Neuronal stem cell (in vitro differentiated cells): ENCODE data around the gene NECAB3.

Experiments
- DNase-seq: peaks from one replicate; pipeline ENCODE4 v3.0.0-alpha.2; 2013; ENCODE audit warnings: low spot score
- H2AFZ ChIP-seq: one replicate; pipeline ENCODE4 v1.6.1; 2013; ENCODE audit warnings: mild to moderate bottlenecking, low read length, inconsistent platforms
- H2AK5ac ChIP-seq: 2 replicates; pipeline ENCODE4 v1.6.1; 2013; ENCODE audit warnings: low read depth, mild to moderate bottlenecking, inconsistent platforms, low read length, moderate library complexity, mixed read lengths
- H2BK120ac ChIP-seq: 2 replicates; pipeline ENCODE4 v1.6.1; 2013; ENCODE audit warnings: low read depth, mild to moderate bottlenecking, inconsistent platforms, low read length, moderate library complexity, mixed read lengths
- H2BK12ac ChIP-seq: one replicate; pipeline ENCODE4 v1.6.1; 2013; ENCODE audit warnings: low read length, inconsistent platforms
- H2BK15ac ChIP-seq: 2 replicates; pipeline ENCODE4 v1.6.1; 2013; ENCODE audit warnings: mild to moderate bottlenecking, low read length, inconsistent platforms, mixed read lengths
- H2BK5ac ChIP-seq: one replicate; pipeline ENCODE4 v1.6.1; 2013; ENCODE audit warnings: inconsistent platforms, mild to moderate bottlenecking, low read length, moderate library complexity
- H3K14ac ChIP-seq: one replicate; pipeline ENCODE4 v1.6.1; 2013; ENCODE audit warnings: low read length, inconsistent platforms
- H3K18ac ChIP-seq: 2 replicates; pipeline ENCODE4 v1.6.1; 2013; ENCODE audit warnings: low read length, inconsistent platforms
- H3K23ac ChIP-seq: 2 replicates; pipeline ENCODE4 v1.6.1; 2013; ENCODE audit warnings: low read depth, mild to moderate bottlenecking, mixed read lengths, low read length, inconsistent platforms; ENCODE audit not compliant: poor library complexity
- H3K27ac ChIP-seq: replicated peaks from 3 replicates; pipeline ENCODE4 v1.5.1; 2013; ENCODE audit warnings: low read length, inconsistent platforms
- H3K27me3 ChIP-seq, 3 experiments: 2 replicates each; pipeline ENCODE4 v1.6.1; 2013; ENCODE audit warnings: low read length in 3 of 3, mild to moderate bottlenecking in 2 of 3, inconsistent platforms in 1 of 3, low read depth in 1 of 3, mixed read lengths in 1 of 3, moderate library complexity in 1 of 3; ENCODE audit not compliant: control insufficient read depth in 3 of 3, insufficient read depth in 3 of 3
- H3K36me3 ChIP-seq, 2 donors: replicated peaks in 1 of 2; 2 replicates each; pipeline ENCODE4 v1.6.1; 2013; ENCODE audit warnings: low read length in 2 of 2; ENCODE audit not compliant: control insufficient read depth in 2 of 2, insufficient read depth in 2 of 2
- H3K4ac ChIP-seq: 2 replicates; pipeline ENCODE4 v1.6.1; 2013; ENCODE audit warnings: inconsistent platforms, mild to moderate bottlenecking, low read length, moderate library complexity
- H3K4me1 ChIP-seq, 2 donors: 1 replicate in 1 of 2; 2 replicates in 1 of 2; pipeline ENCODE4 v1.6.1; 2013; ENCODE audit warnings: low read length in 2 of 2, low read depth in 1 of 2; ENCODE audit not compliant: control insufficient read depth in 2 of 2, insufficient read depth in 1 of 2
- H3K4me2 ChIP-seq: one replicate; pipeline ENCODE4 v1.6.1; 2013; ENCODE audit warnings: mild to moderate bottlenecking, low read length, inconsistent platforms; ENCODE audit not compliant: insufficient read depth, poor library complexity, severe bottlenecking
- H3K4me3 ChIP-seq, 2 donors: 2 replicates each; pipeline ENCODE4 v1.5.1; 2013; ENCODE audit warnings: low read length in 2 of 2, mild to moderate bottlenecking in 2 of 2, inconsistent platforms in 1 of 2, moderate library complexity in 1 of 2
- H3K79me1 ChIP-seq: one replicate; pipeline ENCODE4 v1.6.1; 2013; ENCODE audit warnings: low read depth, mild to moderate bottlenecking, inconsistent platforms, low read length, moderate library complexity
- H3K9ac ChIP-seq: one replicate; pipeline ENCODE4 v1.6.1; 2013; ENCODE audit warnings: mild to moderate bottlenecking, low read depth, low read length, inconsistent platforms; ENCODE audit not compliant: poor library complexity
- H3K9me3 ChIP-seq, 2 donors: replicated peaks in 1 of 2; 2 replicates each; pipeline versions ENCODE3 to v1.6.1; 2013; ENCODE audit warnings: low read length in 2 of 2, mild to moderate bottlenecking in 2 of 2, inconsistent platforms in 1 of 2, low read depth in 1 of 2, mixed read lengths in 1 of 2, moderate library complexity in 1 of 2; ENCODE audit not compliant: control insufficient read depth in 2 of 2, insufficient read depth in 1 of 2
- H4K8ac ChIP-seq: one replicate; pipeline ENCODE4 v1.6.1; 2013; ENCODE audit warnings: low read depth, mild to moderate bottlenecking, inconsistent platforms, low read length, moderate library complexity
- H4K91ac ChIP-seq: one replicate; pipeline ENCODE4 v1.6.1; 2013; ENCODE audit warnings: low read length, low read depth, mild to moderate bottlenecking, inconsistent platforms; ENCODE audit not compliant: poor library complexity
- WGBS, 2 donors: extraction: QIAGEN DNeasy Blood & Tissue Kit; methylation state at CpG; one replicate each; pipeline ENCODE4 v1.1.7; 2013; ENCODE audit warnings: missing lambda C conversion rate in 2 of 2, mixed read lengths in 1 of 2; ENCODE audit not compliant: insufficient read length in 2 of 2, insufficient replicate concordance in 1 of 2; ENCODE audit errors: extremely low coverage in 2 of 2; 5-methylcytosine and 5-hydroxymethylcytosine counted together

The NECAB3 gene

DNA sequence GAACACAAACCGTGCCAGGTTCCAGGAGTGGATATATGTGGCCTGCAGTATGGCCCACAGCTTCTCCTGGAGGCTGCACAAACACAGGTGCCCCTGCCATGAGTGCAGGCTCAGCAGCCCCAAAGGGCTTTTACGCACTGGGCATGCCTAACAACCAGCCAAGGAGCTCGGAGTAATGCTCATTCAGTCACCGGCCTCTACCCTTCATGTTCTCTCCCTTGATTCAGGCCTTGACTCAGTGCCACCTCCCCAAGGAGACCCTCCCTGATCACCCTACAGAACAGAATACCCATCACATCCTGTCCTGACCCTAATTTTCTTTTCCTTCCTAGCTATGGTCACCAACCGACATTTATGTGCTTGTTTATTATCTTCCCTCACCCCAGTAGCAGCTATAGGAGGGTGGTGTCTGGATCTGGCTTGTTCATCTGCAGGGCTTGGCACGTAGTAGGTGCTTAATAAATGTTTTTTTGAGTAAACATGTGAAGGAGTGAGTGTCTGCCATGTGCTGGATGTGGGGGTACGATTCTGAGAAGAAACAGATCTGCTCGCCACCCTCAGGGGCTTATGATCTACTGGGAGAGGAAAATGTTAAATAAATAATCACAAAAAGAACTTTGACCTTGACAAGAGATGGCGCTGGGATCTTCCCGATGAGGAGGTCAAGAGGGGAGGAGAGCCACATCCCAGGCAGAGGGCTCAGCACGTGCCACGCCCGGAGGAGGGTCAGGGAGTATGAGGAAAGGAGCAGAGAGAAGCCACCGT, 36.6 kb upstream of the NECAB3 start:
- no CpG with 5 or more reads among the region's 14 CpGs for WGBS, 2 donors
- Histone ChIP-seq H3K9ac (no peak overlapping the region), H3K9me3 (no peaks in the 10 kb centered on the region), H2AFZ (no peak overlapping the region), H4K8ac (no peak overlapping the region), H3K4ac (no peak overlapping the region), H3K36me3 (no peaks in the 10 kb centered on the region), H3K79me1 (no peaks in the 10 kb centered on the region), H3K14ac (no peak overlapping the region), H3K4me3 (no peak overlapping the region), H2BK15ac (no peak overlapping the region), H4K91ac (no peak overlapping the region), H2BK12ac (no peak overlapping the region), H3K23ac (no peak overlapping the region), H2BK120ac (no peak overlapping the region), H3K18ac (no peak overlapping the region), H3K27ac (no peak overlapping the region), H3K27me3 (peaks cover 0 to 17% (median 0%) of the 10 kb centered on the region in 3 experiments), H2BK5ac (no peak overlapping the region), H3K4me1 (no peaks in the 10 kb centered on the region), H3K4me2 (no peak overlapping the region), H2AK5ac (no peak overlapping the region)
- DNase-seq, result no peak

DNA sequence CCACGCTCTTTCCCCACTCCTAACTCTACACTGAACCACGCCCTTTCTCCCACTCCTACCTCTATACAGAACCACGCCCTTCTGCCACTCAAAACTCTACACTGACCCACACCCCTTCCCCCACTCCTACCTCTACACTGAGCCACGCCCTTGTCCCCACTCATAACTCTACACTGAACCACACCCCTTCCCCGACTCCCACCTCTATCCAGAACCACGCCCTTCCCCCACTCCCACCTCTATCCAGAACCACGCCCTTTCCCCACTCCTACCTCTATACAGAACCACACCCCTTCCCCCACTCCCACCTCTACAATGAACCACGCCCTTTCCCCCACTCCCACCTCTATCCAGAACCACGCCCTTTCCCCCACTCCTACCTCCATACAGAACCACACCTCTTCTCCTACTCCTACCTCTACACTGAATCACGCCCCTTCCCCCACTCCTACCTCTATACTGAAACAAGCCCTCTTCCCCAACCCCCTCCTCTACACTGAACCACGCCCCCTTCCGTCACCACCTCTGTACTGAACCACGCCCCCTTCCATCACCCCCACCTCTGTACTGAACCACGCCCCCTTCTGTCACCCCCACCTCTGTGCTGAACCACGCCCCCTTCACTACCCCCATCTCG, 35.8 kb upstream of the NECAB3 start:
- Histone ChIP-seq H2BK12ac (no peak overlapping the region), H3K36me3 (no peaks in the 10 kb centered on the region), H3K9ac (no peak overlapping the region), H4K91ac (no peak overlapping the region), H3K4me2 (no peak overlapping the region), H2BK15ac (no peak overlapping the region), H4K8ac (no peak overlapping the region), H3K4ac (no peak overlapping the region), H2BK120ac (no peak overlapping the region), H2AK5ac (no peak overlapping the region), H3K23ac (no peak overlapping the region), H2AFZ (no peak overlapping the region), H3K9me3 (no peaks in the 10 kb centered on the region), H3K4me3 (no peak overlapping the region), H3K4me1 (no peaks in the 10 kb centered on the region), H3K14ac (no peak overlapping the region), H2BK5ac (no peak overlapping the region), H3K18ac (no peak overlapping the region), H3K27me3 (peaks cover 0 to 17% (median 0%) of the 10 kb centered on the region in 3 experiments), H3K27ac (no peak overlapping the region), H3K79me1 (no peaks in the 10 kb centered on the region)
- WGBS, 2 donors, result 100% methylated on average over 7 of the region's 16 CpGs; no CpG with 5 or more reads in 1 of the 2 donors
- DNase-seq, result no peak

DNA sequence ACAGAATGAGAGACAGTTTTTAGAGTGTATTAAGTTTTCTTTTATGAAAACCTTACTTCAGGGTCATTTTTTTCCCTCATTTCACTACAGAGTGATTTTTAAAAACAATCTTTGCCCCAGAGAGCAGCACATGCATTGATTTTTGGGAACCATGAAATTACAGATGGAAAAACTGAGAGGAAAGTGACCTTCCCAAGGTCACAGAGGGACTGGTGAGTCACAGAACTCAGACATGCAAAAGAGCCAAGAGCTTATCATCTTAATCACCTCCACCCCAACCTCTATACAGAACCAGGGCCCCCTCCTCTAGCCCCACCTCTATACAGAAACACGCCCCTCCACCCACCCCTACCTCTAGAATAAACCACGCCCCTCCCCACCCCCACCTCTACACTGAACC, 35.2 kb upstream of the NECAB3 start:
- no peak overlapping the region for H3K14ac ChIP-seq
- H3K27me3 ChIP-seq, result peaks cover 0 to 17% (median 0%) of the 10 kb centered on the region in 3 experiments
- H3K27ac ChIP-seq, result no peak overlapping the region
- no peak overlapping the region for H4K91ac ChIP-seq
- no peaks in the 10 kb centered on the region for H3K4me1 ChIP-seq
- no peak overlapping the region for H3K23ac ChIP-seq
- H4K8ac ChIP-seq, result no peak overlapping the region
- DNase-seq, result no peak
- H2BK120ac ChIP-seq, result no peak overlapping the region
- WGBS, 2 donors, result no CpG with 5 or more reads among the region's 2 CpGs
- no peak overlapping the region for H2BK5ac ChIP-seq
- no peaks in the 10 kb centered on the region for H3K36me3 ChIP-seq
- no peak overlapping the region for H3K4ac ChIP-seq
- H3K4me3 ChIP-seq, result no peak overlapping the region
- H2AFZ ChIP-seq, result no peak overlapping the region
- H3K18ac ChIP-seq, result no peak overlapping the region
- no peaks in the 10 kb centered on the region for H3K9me3 ChIP-seq
- no peak overlapping the region for H2AK5ac ChIP-seq
- H3K79me1 ChIP-seq, result no peaks in the 10 kb centered on the region
- H3K4me2 ChIP-seq, result no peak overlapping the region
- H3K9ac ChIP-seq, result no peak overlapping the region
- no peak overlapping the region for H2BK12ac ChIP-seq
- H2BK15ac ChIP-seq, result no peak overlapping the region

DNA sequence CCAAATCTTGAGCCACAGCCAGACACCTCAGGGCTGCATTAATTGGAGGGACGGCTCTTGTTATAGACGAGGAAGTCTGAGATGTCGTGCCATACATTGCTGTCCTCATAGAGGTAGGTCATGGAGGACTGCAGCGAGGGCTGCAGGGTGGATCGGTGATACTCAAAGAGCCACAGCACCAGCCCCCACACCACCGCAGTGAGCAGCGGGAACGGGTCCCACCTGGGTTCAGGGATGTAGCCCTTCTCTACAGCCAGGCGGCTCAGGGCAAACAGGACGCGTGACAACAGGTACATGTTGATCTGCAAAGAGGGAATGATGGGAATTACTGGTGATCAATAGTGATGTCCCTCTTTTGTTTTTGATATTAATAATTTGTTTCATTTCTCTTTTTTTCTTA, 33.4 kb upstream of the NECAB3 start:
- Histone ChIP-seq H3K9me3 (peaks cover 0 to 1% of the 10 kb centered on the region in 2 donors), H2BK12ac (no peak overlapping the region), H4K8ac (no peak overlapping the region), H3K18ac (peak overlapping the region; percentile 29), H3K36me3 (no peaks in the 10 kb centered on the region), H3K14ac (no peak overlapping the region), H3K23ac (peak overlapping the region; percentile 29), H2BK15ac (no peak overlapping the region), H3K79me1 (no peaks in the 10 kb centered on the region), H3K27me3 (peaks cover 0 to 17% (median 0%) of the 10 kb centered on the region in 3 experiments), H3K9ac (no peak overlapping the region), H2BK120ac (no peak overlapping the region), H4K91ac (no peak overlapping the region), H3K4ac (no peak overlapping the region), H2BK5ac (no peak overlapping the region), H3K4me3 (no peak overlapping the region), H3K4me1 (no peaks in the 10 kb centered on the region), H2AK5ac (no peak overlapping the region), H3K4me2 (no peak overlapping the region), H3K27ac (no peak overlapping the region), H2AFZ (peak overlapping the region; percentile 24)
- no CpG with 5 or more reads among the region's 11 CpGs for WGBS, 2 donors
- DNase-seq, result no peak
